Measurements from ENCODE around the gene ACIN1. TPM values are rescaled to one million over a fixed set of nuclear protein-coding genes. Genes with fewer than 3 reads are reported as not detected.

ACIN1 gene
- total RNA-seq, 1 donor from 2014 or later: 62.1 TPM

- H3K4me1 ChIP-seq (ENCODE audit: control insufficient read depth in 3 of 3, insufficient read depth in 3 of 3, low read length in 3 of 3): peaks cover 10 to 20% (median 12%) of the 10 kb centered on the region in 3 donors
- H3K36me3 ChIP-seq (ENCODE audit: control insufficient read depth in 3 of 3, insufficient read depth in 3 of 3, low read length in 3 of 3): no peaks in the 10 kb centered on the region
- peak overlapping the region; percentile 36 to 79 (median 65) for H3K9ac ChIP-seq (ENCODE audit: low read depth in 1 of 3, low read length in 3 of 3)
- H3K4me3 ChIP-seq (ENCODE audit: low read length in 3 of 3): peak overlapping the region; percentile 74 to 85 (median 84)
- no peaks in the 10 kb centered on the region for H3K9me3 ChIP-seq (ENCODE audit: control insufficient read depth in 3 of 3, low read length in 3 of 3)
- peak overlapping the region; percentile 71 for H3K27ac ChIP-seq (ENCODE audit: low read depth, low read length)
- H3K27me3 ChIP-seq (ENCODE audit: control insufficient read depth in 3 of 3, insufficient read depth in 3 of 3, low read length in 3 of 3): no peaks in the 10 kb centered on the region
Measured at GRCh38 chr14:23009483-23009938, 85.4 kb downstream of the ACIN1 start.

- Histone ChIP-seq H3K27me3 (ENCODE audit: control insufficient read depth in 3 of 3, insufficient read depth in 3 of 3, low read length in 3 of 3) (no peaks in the 10 kb centered on the region), H3K9me3 (ENCODE audit: control insufficient read depth in 3 of 3, low read length in 3 of 3) (no peaks in the 10 kb centered on the region), H3K9ac (ENCODE audit: low read depth in 1 of 3, low read length in 3 of 3) (no peak overlapping the region), H3K4me3 (ENCODE audit: low read length in 3 of 3) (peak overlapping the region in 1 of 3 donors; percentile 85), H3K27ac (ENCODE audit: low read depth, low read length) (no peak overlapping the region), H3K36me3 (ENCODE audit: control insufficient read depth in 3 of 3, insufficient read depth in 3 of 3, low read length in 3 of 3) (no peaks in the 10 kb centered on the region), H3K4me1 (ENCODE audit: control insufficient read depth in 3 of 3, insufficient read depth in 3 of 3, low read length in 3 of 3) (peaks cover 10 to 20% (median 12%) of the 10 kb centered on the region in 3 donors)
Measured at GRCh38 chr14:23008831-23009230, 86.1 kb downstream of the ACIN1 start.

Other genes starting within 250 kb of the ACIN1 start
- gene LRP10, start 223.4 kb downstream of the ACIN1 start, total RNA-seq: 11.0 TPM
- gene REM2, start 211.9 kb downstream of the ACIN1 start, total RNA-seq: under 0.01 TPM
- gene RBM23, start 176.0 kb downstream of the ACIN1 start, total RNA-seq: 66.8 TPM
- gene PRMT5, start 165.8 kb downstream of the ACIN1 start, total RNA-seq: 60.0 TPM
- 53.2 TPM for gene HAUS4, start 138.0 kb downstream of the ACIN1 start, total RNA-seq
- 77.8 TPM for gene AJUBA, start 112.6 kb downstream of the ACIN1 start, total RNA-seq
- gene C14orf93, start 85.0 kb downstream of the ACIN1 start, total RNA-seq: 9.9 TPM
- gene PSMB5, start 60.2 kb downstream of the ACIN1 start, total RNA-seq: 183 TPM
- not detected for gene PSMB11, start 52.9 kb downstream of the ACIN1 start, total RNA-seq
- 1.6 TPM for gene CDH24, start 37.6 kb downstream of the ACIN1 start, total RNA-seq
- gene C14orf119, start 369 bp upstream of the ACIN1 start, total RNA-seq: 24.5 TPM
- not detected for gene CIROP, start 9.9 kb upstream of the ACIN1 start, total RNA-seq
- under 0.01 TPM for gene CEBPE, start 24.1 kb upstream of the ACIN1 start, total RNA-seq
- gene SLC7A8, start 88.5 kb upstream of the ACIN1 start, total RNA-seq: 4.7 TPM
- not detected for gene RNF212B, start 142.8 kb upstream of the ACIN1 start, total RNA-seq
- gene HOMEZ, start 191.0 kb upstream of the ACIN1 start, total RNA-seq: 5.7 TPM
- 2.6 TPM for gene PPP1R3E, start 207.7 kb upstream of the ACIN1 start, total RNA-seq
- 11.0 TPM for gene BCL2L2, start 211.7 kb upstream of the ACIN1 start, total RNA-seq
- gene PABPN1, start 226.3 kb upstream of the ACIN1 start, total RNA-seq: 40.7 TPM